Left colon (tissue), 2 donors: ENCODE measurements around the gene KCTD17. TPM values are rescaled to one million over a fixed set of nuclear protein-coding genes. Genes with fewer than 3 reads are reported as not detected.
"Not testable (repeated sequence)": the region's sequence is repeated elsewhere in the genome, so short reads cannot be mapped to it uniquely, and the experiment has no call there.

ENCODE experiments used
- ATAC-seq: fragments of 200-7000 bp; cut with Tn5 transposase; one replicate; pipeline ENCODE4 v1.9.1; 2020; ENCODE audit warnings: mild to moderate bottlenecking, moderate library complexity
- DNase-seq, 2 donors: peaks; one replicate each; pipeline ENCODE4 v3.0.0-alpha.2; 2020
- intact Hi-C, 2 donors: fragments of 100-400 bp; cut with DNase I in 1 of 2; cut with micrococcal nuclease in 1 of 2; formaldehyde crosslinking; loops; one replicate each; pipeline versions ENCODE4 v1.11.2 to v1.14.0; 2022; cut with DNase I, micrococcal nuclease
- total RNA-seq, 2 donors: library from RNA; stranded (reverse); fragmentation: NEBNext Ultra II Directional; extraction: Animal tissue kit (Norgen Biotek cat#: 25700); gene quantifications; one replicate each; pipeline ENCODE4 v1.2.1, GENCODE V29; 2021
- donor health status: DM: no; HTN: no; CAD: no.
- donor health status: DM: yes; HTN: yes; CAD: no.

Gene KCTD17
- total RNA-seq, 2 donors from 2014 or later = 33.2 to 41.1 TPM

DNA sequence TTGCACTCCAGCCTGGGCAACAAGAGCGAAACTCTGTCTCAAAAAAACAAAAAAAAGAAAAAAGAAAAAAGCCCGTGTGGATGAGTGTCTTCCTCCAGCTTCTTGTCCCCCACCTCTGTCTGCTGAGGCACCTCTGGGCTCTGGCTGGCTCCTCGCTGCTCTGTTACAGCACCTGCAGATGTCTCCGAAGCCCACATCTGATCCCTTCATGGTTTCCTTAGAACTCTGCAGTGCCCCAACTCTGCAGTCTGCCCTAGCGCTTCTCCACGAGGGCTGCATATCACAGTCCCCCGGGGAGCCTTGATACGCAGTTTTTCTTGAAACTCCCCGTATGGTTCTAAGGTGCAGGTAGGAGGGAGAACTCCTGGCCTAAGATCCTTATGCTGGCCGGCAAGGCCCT is 15.9 kb downstream of the KCTD17 start:
- no peak for DNase-seq
- no peak for ATAC-seq
- intact Hi-C loops = no loop called here

DNA sequence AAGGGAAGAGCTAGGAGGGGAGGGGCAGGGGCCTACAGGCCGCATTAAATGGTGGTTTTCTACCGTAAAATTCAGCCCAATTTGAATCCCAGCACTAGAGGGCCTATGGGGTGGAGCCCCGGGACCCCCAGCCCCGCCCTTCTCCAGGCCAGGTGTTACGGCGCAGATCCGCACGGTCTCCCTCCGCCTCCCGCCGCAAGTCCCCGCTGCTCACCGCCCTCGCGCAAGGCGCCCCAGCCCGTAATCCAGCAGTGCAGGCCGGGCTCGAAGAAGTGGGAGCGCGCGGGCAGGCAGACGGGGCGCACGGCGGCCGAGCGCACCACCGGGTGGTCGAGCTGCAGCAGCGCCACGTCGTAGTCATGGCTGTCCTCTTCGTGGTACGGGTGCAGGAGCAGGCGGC is 17.3 kb downstream of the KCTD17 start:
- DNase-seq = no peak
- peak; percentile 52 for ATAC-seq
- intact Hi-C loops = no loop called here

DNA sequence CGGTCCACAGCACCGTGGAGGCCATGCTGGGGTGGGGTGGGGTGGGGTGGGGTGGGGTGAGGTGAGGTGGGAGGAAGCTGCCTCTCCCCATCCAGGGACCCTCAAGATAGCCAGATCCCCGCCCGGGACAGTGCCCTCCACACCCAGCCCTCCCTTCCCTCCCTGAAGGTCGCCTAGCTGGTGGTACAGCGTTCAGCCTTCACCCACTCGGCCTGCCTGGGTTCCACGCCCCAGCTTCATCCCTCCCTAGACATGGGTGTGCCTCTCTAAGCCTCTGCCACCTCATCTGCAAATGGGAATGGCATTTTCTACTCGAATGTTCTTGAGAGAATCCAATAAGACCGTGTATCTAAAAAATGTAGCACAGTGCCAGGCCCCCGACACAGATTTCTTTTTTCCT is 17.8 kb downstream of the KCTD17 start:
- no peak for DNase-seq
- ATAC-seq = peak; percentile 49
- intact Hi-C loops = no loop called here

DNA sequence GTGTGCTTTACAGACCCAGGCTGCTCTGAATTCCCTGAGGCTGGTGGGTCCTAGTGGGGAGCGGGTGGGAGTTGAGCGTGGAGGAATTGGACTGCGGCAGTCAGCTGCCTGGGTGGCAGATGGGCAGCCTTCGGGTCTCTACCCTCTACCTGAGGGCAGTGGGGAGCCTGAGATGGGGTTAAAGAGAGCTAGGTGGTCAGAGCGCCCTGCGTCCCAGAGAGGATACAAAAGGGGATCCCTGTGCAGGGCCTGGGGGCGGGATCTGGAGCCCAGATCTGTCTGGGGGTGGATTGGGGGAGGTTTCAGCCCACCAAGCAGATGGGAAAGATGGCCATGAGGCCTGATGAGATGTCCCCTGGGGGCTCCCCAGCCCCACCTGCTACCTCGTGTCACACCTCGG is 18.2 kb downstream of the KCTD17 start:
- intact Hi-C loops = no loop called here
- DNase-seq = no peak
- no peak for ATAC-seq

DNA sequence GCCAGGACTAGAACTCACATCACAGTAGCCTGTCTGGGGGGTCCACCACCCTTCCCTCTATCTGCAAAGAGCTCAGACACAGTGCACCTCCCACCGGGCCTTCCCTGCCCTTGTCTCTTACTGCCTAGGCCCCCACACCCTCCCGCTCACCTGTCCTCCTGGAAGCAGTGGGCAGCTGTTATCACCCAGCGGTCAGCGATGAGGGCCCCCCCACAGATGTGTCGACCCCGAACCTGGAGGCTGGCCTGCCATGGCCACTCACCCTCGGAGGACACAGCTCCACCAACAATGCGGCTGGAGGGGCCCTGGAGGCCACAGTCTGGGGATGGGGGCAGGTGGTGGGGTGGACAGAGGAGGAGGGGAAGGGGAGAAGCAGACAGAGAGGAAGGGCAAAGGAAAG is 18.8 kb downstream of the KCTD17 start:
- DNase-seq = no peak
- intact Hi-C loops = no loop called here
- ATAC-seq = no peak

DNA sequence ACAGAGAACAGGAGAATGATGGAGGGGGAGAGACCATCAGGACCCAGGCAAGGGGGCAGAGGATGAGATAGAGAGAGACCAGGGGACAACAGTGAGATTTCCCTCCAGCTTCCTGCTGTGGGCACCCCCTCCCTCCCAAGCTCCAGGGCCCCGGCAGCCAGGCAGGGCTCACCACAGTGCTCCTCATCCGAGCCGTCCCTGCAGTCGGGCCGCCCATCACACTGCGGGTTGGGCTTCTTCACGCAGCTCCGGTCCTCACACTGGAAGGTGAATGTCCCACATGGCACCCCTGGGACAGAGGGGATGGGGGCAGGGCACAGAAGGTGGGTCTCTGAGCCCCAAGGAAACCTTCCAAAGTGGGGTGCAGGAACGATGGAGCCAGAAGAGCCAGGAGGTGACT is 19.2 kb downstream of the KCTD17 start:
- ATAC-seq (no peak), DNase-seq (no peak)
- intact Hi-C loops = no loop called here

DNA sequence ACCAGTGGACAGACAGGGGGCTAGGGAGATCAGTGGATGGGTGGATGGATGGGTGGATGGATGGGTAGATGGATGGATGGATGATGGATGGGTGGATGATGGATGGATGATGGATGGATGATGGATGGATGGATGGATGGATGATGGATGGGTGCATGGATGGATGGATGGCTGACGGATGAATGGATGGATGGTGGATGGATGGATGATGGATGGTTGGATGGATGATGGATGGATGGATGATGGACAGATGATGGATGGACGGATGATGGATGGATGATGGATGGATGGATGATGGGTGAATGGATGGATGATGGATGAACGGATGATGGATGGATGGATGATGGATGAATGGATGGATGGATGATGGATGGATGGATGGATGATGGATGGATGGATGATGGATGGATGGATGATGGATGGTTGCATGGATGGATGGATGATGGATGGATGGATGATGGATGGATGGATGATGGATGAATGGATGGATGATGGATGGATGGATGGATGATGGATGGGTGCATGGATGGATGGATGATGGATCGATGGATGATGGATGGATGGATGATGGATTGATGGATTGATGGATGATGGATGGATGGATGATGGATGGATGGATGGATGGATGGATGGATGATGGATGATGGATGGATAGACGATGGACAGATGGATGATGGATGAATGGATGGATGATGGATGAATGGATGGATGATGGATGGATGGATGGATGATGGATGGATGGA is 20.5 kb downstream of the KCTD17 start:
- ATAC-seq, DNase-seq, intact Hi-C loops: not testable (repeated sequence)

DNA sequence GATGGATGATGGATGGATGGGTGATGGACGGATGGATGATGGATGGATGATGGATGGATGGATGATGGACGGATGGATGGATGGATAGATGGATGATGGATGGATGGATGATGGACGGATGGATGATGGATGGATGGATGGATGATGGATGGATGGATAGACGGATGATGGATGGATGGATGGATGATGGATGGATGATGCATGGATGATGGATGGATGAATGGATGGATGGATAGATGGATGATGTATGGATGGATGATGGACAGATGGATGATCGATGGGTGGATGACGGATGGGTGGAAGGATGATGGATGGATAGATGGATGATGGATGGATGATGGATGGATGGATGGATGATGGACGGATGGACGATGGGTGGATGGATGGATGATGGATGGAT is 21.1 kb downstream of the KCTD17 start:
- intact Hi-C loops = no loop called here

DNA sequence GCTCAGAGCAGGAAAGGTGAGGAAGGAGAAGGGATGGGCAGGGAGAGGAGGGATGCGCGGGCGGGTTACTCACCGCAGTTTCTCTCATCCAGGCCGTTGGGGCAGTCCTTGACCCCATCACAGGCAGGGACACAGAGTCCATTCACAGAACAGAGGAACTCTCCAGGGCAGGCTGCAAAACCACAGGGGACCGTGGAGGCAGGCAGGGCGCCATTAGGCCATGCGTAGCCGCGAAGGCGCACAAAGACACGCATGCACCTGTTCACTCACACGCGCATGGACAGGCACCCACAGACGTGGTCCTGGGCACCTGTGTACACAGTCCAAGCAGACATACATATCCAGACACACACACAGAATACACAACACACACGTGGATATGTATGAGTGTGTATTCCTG is 23.0 kb downstream of the KCTD17 start:
- no peak for ATAC-seq
- intact Hi-C loops = no loop called here
- no peak for DNase-seq

More for the DNA sequence above, 21.1 kb downstream of the KCTD17 start:
- no peak for DNase-seq
- no peak for ATAC-seq

DNA sequence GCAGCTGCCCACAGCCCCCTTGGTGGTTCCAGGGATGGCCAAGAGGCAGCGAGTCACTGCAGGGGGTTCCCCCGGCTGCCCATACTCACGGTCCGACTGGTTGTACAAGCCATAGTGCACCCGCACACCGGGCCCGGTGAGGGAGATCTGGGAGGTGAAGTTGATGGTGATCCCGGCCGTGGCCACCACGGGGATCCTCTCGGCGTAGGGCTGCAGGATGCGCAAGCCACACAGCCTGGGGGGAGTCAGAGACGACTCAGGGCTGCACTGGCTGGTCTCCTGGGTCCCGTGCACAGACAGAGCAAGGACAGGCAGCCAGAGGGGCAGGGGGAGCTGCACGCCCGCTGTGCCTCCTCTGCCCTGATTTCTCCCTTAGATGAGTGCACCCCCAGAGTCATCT is 23.5 kb downstream of the KCTD17 start:
- intact Hi-C loops = no loop called here
- DNase-seq (no peak), ATAC-seq (no peak)

DNA sequence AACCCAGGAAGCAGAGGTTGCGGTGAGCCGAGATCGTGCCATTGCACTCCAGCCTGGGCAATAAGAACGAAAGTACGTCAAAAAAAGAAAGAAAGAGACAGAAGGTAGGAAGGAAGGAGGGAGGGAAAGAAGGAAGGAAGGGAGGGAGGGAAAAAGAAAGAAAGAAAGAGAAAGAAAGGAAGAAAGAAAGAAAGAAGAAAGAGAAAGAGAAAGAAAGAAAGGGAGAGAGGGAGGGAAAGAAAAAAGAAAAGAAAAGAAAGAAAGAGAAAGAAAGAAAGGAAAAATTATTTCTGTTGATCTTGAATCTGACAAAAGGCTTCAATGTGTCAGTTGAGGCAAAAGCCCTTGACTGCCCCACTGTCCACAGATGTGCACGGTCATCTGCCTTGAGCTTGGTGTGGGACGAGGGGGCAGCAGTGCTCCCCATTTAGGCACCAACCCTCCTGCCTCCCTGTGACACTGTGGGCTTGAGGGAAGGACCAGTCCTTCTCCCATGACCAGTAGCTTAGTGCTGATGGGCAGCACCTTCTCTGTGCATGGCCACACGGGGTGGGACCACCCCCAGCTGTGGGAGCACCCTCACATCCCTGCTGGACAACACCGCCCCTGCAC is 24.4 kb downstream of the KCTD17 start:
- intact Hi-C loops = no loop called here
- no peak for DNase-seq
- ATAC-seq = no peak

DNA sequence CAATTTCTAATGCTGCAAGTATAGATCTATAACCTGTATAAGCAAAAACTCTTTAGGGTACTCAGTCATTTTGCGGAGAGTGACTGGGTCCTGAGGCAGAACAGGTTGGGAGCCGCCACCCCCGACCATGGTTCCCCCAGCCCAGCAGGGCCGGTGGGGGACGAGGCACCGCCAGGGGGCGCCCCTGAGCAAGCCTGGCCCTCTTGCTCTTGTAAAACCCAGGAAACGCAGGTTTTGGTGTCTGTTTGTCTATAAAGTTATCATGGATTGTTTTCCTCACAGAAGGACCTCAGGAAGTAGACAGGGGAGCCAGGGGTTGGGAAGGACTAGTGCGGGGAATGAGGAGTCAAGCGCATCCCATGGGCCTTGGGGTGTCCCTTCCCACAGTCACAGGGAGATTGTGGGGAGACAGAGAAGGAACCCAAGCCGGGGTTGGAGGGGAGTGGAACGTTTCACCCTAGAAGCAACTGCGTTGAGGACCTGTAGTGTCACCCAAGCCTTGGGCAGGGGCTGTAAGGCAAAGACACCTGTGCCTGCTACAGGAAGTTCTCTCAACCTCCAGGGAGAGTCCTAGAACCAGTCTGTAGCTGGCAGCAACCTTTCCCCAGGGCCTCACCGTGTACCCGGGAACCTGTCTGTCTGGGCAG is 26.4 kb downstream of the KCTD17 start:
- DNase-seq (peak; percentile 39 to 75), ATAC-seq (peak; percentile 73)
- intact Hi-C loops = no loop called here

DNA sequence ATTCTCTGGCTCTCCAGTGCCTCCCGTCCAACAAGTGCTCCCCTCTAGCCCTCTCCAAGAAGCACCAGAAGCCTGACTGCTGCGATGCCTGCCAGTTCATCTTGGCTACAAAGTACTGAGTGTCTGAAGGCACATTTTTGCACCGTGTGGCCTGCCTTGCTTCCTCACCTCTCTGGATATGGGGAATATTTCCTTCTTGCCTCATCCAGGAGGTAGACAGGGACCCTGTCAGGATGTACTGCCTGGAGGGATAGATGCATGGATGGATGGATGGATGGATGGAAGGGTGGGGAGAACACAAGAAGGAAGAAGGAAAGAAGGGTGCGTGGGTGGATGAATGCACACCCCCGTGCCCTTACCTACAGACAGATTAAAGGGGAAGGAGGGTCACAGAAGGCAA is 27.6 kb downstream of the KCTD17 start:
- intact Hi-C loops = no loop called here
- ATAC-seq (no peak), DNase-seq (no peak)

DNA sequence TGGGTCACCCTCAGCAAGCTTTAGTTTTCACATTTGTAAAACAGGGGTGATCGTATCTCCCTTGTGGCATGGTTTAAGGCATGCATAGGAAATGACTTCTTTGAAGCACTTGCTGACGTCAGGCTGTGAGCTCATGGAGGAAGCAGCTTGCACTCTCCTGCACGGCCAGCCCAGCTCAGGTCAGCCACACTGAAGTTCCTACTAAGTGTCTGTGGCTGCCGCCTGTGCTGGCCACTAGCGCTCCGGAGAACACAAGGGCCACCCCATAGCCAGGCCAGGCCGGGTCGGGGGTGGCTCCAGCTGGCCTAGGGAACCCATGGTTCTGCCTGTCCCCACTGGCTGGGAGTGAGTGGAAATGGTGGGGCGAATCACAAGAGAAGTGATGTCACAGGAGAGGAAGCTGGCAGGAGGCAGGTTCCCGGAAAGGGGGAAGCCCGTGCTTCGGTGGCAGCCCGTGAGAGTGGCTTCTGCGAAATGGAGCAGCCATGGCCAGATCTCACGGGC is 28.2 kb downstream of the KCTD17 start:
- ATAC-seq (peak; percentile 27), DNase-seq (peak; percentile 42 to 51)
- intact Hi-C loops = no loop called here

DNA sequence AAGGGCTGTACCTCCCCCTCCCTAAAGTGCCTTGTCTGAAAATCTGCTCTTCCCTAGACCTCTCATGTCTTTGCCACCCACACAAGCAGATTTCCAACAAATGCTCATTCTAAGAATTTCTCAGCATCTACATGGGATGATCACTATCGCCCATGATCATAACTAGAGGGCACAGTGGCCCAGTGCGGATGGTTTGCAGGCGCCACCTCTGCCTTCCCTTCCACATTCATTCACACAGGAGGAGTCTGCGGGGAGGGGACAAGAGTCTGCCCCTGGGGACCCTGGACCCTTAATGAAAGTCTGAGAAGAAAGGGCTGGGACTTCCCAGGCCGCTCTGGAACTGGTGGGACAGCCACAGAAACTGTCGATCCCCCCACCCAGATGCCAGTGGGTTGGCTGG is 28.9 kb downstream of the KCTD17 start:
- DNase-seq (no peak), ATAC-seq (no peak)
- intact Hi-C loops = no loop called here

DNA sequence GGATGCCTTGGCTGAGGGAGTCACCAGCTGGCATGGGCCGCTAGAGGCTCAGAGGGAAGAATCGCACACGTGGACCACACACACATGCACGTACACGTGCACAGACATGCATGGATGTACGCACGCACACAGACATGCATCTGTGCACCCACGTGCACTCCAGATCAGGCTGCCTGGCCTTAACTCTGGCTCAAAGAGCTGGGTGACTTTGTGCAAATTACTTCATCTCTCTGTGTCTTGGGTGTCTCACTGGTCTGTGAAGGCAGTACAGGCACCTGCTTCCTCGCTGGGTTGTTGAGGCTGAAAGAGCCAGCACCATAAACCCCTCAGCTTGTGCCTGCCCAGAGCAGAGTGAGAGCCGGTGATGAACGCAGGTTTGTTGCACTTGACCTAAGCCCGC is 29.3 kb downstream of the KCTD17 start:
- ATAC-seq = no peak
- intact Hi-C loops = no loop called here

DNA sequence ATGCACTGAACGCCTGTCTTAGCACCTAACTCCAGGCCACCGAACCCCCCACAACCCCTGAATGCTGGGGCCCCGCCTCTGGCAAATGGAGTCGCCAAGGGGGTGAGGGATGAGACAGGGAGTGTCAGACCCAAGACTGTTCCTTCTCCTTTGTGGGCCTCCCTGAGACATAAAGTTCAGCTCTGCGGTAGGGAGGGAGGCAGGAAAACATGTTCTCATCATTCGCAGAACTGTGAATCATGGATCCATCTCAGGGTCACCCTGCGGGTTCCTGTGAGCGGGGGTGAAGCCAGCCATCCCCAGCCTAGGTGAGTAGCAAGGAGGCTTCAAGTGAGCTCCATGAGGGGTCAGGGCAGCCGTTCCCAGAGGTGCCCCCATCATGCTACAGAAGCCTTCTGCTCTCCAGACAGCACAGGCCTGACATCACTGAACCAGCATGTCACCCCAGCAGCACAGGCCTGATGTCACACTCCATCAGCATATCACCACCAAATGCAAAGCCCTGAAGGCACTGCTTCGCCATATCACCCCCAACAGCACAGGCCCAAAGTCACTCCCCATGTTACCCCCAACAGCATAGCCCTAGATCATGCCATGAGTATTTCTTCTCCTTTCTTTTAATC is 30.8 kb downstream of the KCTD17 start:
- DNase-seq = no peak
- intact Hi-C loops = no loop called here
- no peak for ATAC-seq

More for the DNA sequence above, 29.3 kb downstream of the KCTD17 start:
- DNase-seq = no peak

DNA sequence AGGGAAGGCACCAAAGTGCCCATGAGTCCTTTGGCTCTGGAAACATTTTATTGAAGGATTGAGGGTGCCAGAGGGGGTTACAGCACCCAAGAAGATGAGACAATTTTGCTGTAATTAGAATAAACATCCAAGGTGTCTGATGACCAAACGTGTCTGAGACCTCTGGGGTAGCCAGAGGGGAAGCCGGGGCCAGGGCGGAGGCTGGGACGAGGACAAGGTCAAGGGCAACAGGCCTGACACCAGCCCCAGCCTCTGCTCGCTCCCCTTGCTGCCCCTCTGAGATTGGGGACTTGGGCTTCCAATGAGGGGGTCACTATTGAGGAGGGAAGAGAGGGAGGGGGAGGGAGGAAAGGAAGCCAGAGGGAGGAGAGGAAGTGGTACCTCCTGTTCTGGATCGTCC is 32.4 kb downstream of the KCTD17 start:
- ATAC-seq = no peak
- DNase-seq = no peak
- intact Hi-C loops = no loop called here

DNA sequence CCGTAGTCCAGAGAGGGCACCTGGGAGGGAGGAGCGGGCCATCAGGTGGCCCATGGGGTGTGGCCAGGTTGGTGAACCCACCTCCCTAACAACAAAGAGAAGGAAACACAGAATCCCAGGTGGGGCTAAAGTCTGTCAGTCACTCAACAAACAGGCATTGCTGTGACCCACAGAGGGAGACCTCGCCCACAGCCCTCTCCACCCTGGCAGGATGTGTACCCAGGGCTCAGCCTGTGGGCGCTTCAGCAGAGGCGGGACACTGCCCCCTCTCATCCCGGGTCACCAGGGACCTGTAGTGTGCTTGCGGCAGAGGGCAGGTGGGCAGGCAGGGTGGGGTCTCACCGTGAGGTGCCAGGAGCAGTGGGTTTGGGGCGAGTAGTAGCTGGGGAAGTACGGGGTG is 32.8 kb downstream of the KCTD17 start:
- DNase-seq (no peak), ATAC-seq (no peak)
- intact Hi-C loops = no loop called here

DNA sequence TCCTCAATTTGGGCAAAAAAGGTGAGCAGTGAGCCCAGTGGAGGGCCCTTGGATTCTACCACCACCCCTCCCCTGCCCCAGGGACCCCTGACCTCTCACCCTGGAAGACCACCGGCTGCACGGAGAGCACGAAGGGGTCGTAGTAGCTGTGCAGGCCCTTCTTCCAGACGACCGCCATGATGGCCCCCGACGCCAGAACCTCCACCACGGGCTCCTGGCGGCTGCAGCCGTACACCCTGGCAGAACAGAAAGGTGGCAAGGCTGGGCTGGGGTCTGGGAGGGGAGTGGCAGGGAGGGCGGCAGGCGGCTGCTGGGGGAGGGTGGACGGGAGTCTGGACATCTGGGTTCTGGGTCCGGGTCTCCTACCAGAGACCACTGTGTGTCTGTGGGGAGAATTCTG is 34.6 kb downstream of the KCTD17 start:
- ATAC-seq (no peak), DNase-seq (no peak)
- intact Hi-C loops = no loop called here
